HepG2 (cell line): ENCODE data around the gene MIEF1. TPM values are rescaled to one million over a fixed set of nuclear protein-coding genes. Genes with fewer than 3 reads are reported as not detected.

Experiments
- ATAC-seq: fragments of 200-7000 bp; cut with Tn5 transposase; 3 replicates; pipeline ENCODE4 v1.9.1; 2020; ENCODE audit warnings: mild to moderate bottlenecking, moderate library complexity
- BruUV-seq: library from RNA; stranded (reverse); fragments of 400-500 nt; replicated peaks from 2 replicates; lab custom pipeline; 2021; lab: Mats Ljungman, UMichigan
- CTCF ChIA-PET: fragments of 300-600 bp; formaldehyde crosslinking; extraction: SDS; loops from one replicate; lab custom pipeline; 2021; ENCODE audit warnings: low total read pairs, inconsistent platforms, low intra/inter-chr PET ratio; lab: Yijun Ruan, JAX
- POLR2A ChIA-PET: fragments of 350-600 bp; sonication (Branson Sonifier 250); formaldehyde crosslinking; loops from one replicate; lab custom pipeline; 2020; ENCODE audit warnings: antibody characterized with exemption, inconsistent platforms; lab: Yijun Ruan, JAX
- DNase-seq: peaks from one replicate; pipeline ENCODE4 v3.0.0-alpha.2; 2015; ENCODE audit warnings: low spot score
- FAIRE-seq: peaks from 3 replicates; lab custom pipeline; 2011; peaks lifted over from hg19 to GRCh38; lab: Jason Lieb, UNC
- H2AFZ ChIP-seq: one replicate; pipeline ENCODE4 v1.6.1; 2011; ENCODE audit warnings: low read length, inconsistent platforms
- H3K27ac ChIP-seq: fragments of 300-600 bp; 3 replicates; pipeline ENCODE4 v1.8.0; 2011; ENCODE audit warnings: mixed run types, mild to moderate bottlenecking, mixed read lengths, low read length, inconsistent platforms; ENCODE audit not compliant: insufficient read depth; ENCODE audit errors: extremely low read length
- H3K27me3 ChIP-seq, 2 experiments: fragments of 200-600 bp in 1 of 2; 2 replicates in 1 of 2; 3 replicates in 1 of 2; pipeline versions ENCODE4 v1.6.0 to v1.8.0; 2011; ENCODE audit warnings: low read length in 2 of 2, mild to moderate bottlenecking in 2 of 2, moderate library complexity in 2 of 2, inconsistent platforms in 1 of 2; ENCODE audit not compliant: insufficient read depth in 2 of 2, control insufficient read depth in 1 of 2
- H3K36me3 ChIP-seq, 2 experiments: fragments of 200-600 bp in 1 of 2; replicated peaks in 1 of 2; 2 replicates in 1 of 2; 3 replicates in 1 of 2; pipeline versions ENCODE4 v1.5.1 to v1.8.0; 2011; ENCODE audit warnings: low read length in 2 of 2, inconsistent platforms in 1 of 2; ENCODE audit not compliant: insufficient read depth in 2 of 2, control insufficient read depth in 1 of 2
- H3K4me1 ChIP-seq: 2 replicates; pipeline ENCODE4 v1.5.1; 2012; ENCODE audit warnings: low read length, inconsistent platforms; ENCODE audit not compliant: insufficient read depth
- H3K4me2 ChIP-seq: 2 replicates; pipeline ENCODE4 v1.6.0; 2011; ENCODE audit warnings: low read depth, low read length, inconsistent platforms
- H3K4me3 ChIP-seq, 3 experiments: fragments of 200-600 bp in 1 of 3; sonication (generic), shearing (Covaris generic) in 1 of 3; replicated peaks in 1 of 3; 2 replicates each; pipeline ENCODE4 v1.5.1; 2011 to 2016; ENCODE audit warnings: low read length in 3 of 3, inconsistent platforms in 2 of 3, low read depth in 2 of 3, mild to moderate bottlenecking in 2 of 3, control low read depth in 1 of 3, mixed read lengths in 1 of 3; ENCODE audit not compliant: insufficient read depth in 1 of 3
- H3K79me2 ChIP-seq: one replicate; pipeline ENCODE4 v1.6.1; 2011; ENCODE audit warnings: low read length, inconsistent platforms; ENCODE audit not compliant: insufficient read depth
- H3K9ac ChIP-seq: 2 replicates; pipeline ENCODE4 v1.6.0; 2011; ENCODE audit warnings: mild to moderate bottlenecking, low read depth, low read length, inconsistent platforms; ENCODE audit not compliant: insufficient read depth
- H3K9me3 ChIP-seq: 2 replicates; pipeline ENCODE4 v1.5.1; 2012; ENCODE audit warnings: mild to moderate bottlenecking, low read length
- H4K20me1 ChIP-seq: 2 replicates; pipeline ENCODE4 v1.6.0; 2011; ENCODE audit warnings: inconsistent platforms, mild to moderate bottlenecking, low read length, moderate library complexity; ENCODE audit not compliant: insufficient read depth
- ATM ChIP-seq: fragments of 450-650 bp; IDR thresholded peaks from 2 replicates; pipeline ENCODE4 v1.7.1; 2017; ENCODE audit warnings: mild to moderate bottlenecking, borderline replicate concordance
- JDP2 ChIP-seq: sonication (generic); formaldehyde crosslinking; IDR thresholded peaks from 2 replicates; pipeline ENCODE4 v1.8.1; 2022; ENCODE audit warnings: missing genetic modification reagents, borderline replicate concordance
- MXD3 ChIP-seq: IDR thresholded peaks from 2 replicates; pipeline ENCODE4 v1.6.1; 2016; ENCODE audit warnings: mild to moderate bottlenecking, missing biosample characterization, missing genetic modification reagents
- PBX2 ChIP-seq: IDR thresholded peaks from 2 replicates; pipeline ENCODE4 v1.6.1; 2016; ENCODE audit warnings: control low read depth
- RAD51 ChIP-seq: fragments of 450-650 bp; IDR thresholded peaks from 2 replicates; pipeline ENCODE4 v1.6.1; 2016; ENCODE audit warnings: borderline replicate concordance
- SIX4 ChIP-seq: sonication (generic); formaldehyde crosslinking; IDR thresholded peaks from 2 replicates; pipeline ENCODE4 v1.4.0; 2020; ENCODE audit warnings: missing genetic modification reagents
- THYN1 ChIP-seq: sonication (generic); formaldehyde crosslinking; IDR thresholded peaks from 2 replicates; pipeline ENCODE4 v1.8.1; 2023; ENCODE audit warnings: low read depth, mild to moderate bottlenecking, moderate library complexity, missing genetic modification reagents, borderline replicate concordance
- ZBTB3 ChIP-seq: sonication (generic); formaldehyde crosslinking; IDR thresholded peaks from 2 replicates; pipeline ENCODE4 v1.4.0; 2020; ENCODE audit warnings: low read depth, mild to moderate bottlenecking, moderate library complexity, missing genetic modification reagents, borderline replicate concordance
- ZNF484 ChIP-seq: sonication (generic); formaldehyde crosslinking; IDR thresholded peaks from 2 replicates; pipeline ENCODE4 v1.5.1; 2020; ENCODE audit warnings: mild to moderate bottlenecking, low read depth, missing genetic modification reagents, borderline replicate concordance
- ZNF589 ChIP-seq: sonication (generic); formaldehyde crosslinking; conservative IDR thresholded peaks from 2 replicates; pipeline ENCODE4 v1.8.0; 2022; ENCODE audit warnings: mild to moderate bottlenecking, moderate library complexity, missing genetic modification reagents
- WGBS: methylation state at CpG from one replicate; pipeline ENCODE4 v1.1.6; 2017; ENCODE audit warnings: low lambda C conversion rate; 5-methylcytosine and 5-hydroxymethylcytosine counted together
- in situ Hi-C: cut with HindIII; loops from 2 replicates; pipeline ENCODE4 v1.10.0; 2017; ENCODE audit warnings: low pct_unique_long_range_greater_than_20kb; ENCODE audit not compliant: extremely low pct_ligation_motif_present
- intact Hi-C: fragments of 100-400 bp; cut with micrococcal nuclease; formaldehyde crosslinking; loops from one replicate; pipeline ENCODE4 v1.10.0; 2022; ENCODE audit not compliant: unreplicated experiment
- polyA plus RNA-seq, 8 experiments: library from polyadenylated mRNA; depleted of rRNA in 3 of 8; stranded (reverse) in 7 of 8; unstranded in 1 of 8; fragments of >200 nt; fragmentation: Illumina TruSeq in 4 of 8; extraction: Trizol in 4 of 8; gene quantifications; 2 replicates each; pipeline versions ENCODE4 v1.2.1 to v1.2.3, GENCODE V29; 2011 to 2016; ENCODE audit warnings: low read depth in 4 of 8, missing spikeins in 1 of 8, mixed read lengths in 1 of 8; ENCODE audit not compliant: insufficient read depth in 1 of 8
- total RNA-seq, 5 experiments: library from RNA; depleted of rRNA; stranded (reverse); fragments of >200 nt; fragmentation: Illumina TruSeq; extraction: Trizol; gene quantifications; 2 replicates each; pipeline ENCODE4 v1.2.3, GENCODE V29; 2016; ENCODE audit warnings: low read depth in 1 of 5
- TF ChIP-seq, protein P1 (sequence below): sonication (generic); formaldehyde crosslinking; IDR thresholded peaks from 2 replicates; pipeline ENCODE4 v1.5.0; 2020; ENCODE audit warnings: mild to moderate bottlenecking, missing genetic modification reagents, borderline replicate concordance

Gene MIEF1
- total and polyA plus RNA-seq, 2 of the 13 experiments (the other 11 are each of a cell fraction or from before 2014, with no cell fraction given), result 21.7 to 34.8 TPM

GRCh38 chr22:39503630-39504029 lies 1.5 kb downstream of the MIEF1 start:
- CTCF ChIA-PET, result no interaction called here
- in situ Hi-C loops (no loop called here), intact Hi-C loops (loop anchor here (2.0 kb wide), 1 partner anchor 17 kb away; the partner anchor contains the start of gene ATF4)
- H3K27ac ChIP-seq, result peak overlapping the region; percentile 94
- peaks cover 10% of the 10 kb centered on the region for H4K20me1 ChIP-seq
- no peak for ATAC-seq
- BruUV-seq, result no TSS peak
- TF ChIP-seq, protein P1, sequence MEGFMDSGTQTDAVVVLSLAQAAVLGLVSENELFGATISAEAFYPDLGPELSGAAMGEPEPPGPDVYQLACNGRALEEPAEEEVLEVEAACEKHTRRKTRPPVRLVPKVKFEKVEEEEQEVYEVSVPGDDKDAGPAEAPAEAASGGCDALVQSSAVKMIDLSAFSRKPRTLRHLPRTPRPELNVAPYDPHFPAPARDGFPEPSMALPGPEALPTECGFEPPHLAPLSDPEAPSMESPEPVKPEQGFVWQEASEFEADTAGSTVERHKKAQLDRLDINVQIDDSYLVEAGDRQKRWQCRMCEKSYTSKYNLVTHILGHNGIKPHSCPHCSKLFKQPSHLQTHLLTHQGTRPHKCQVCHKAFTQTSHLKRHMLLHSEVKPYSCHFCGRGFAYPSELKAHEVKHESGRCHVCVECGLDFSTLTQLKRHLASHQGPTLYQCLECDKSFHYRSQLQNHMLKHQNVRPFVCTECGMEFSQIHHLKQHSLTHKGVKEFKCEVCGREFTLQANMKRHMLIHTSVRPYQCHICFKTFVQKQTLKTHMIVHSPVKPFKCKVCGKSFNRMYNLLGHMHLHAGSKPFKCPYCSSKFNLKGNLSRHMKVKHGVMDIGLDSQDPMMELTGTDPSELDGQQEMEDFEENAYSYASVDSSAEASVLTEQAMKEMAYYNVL (CRISPR knock-in tag), result no peak
- 0 out of 2 replicates have a peak, but pooled peaks have one; percentile 24 for TF ChIP-seq ZNF589 (CRISPR knock-in tag)
- TF ChIP-seq, all 625 proteins: peak for 1
- DNase-seq (no peak), FAIRE-seq (no peak)
- Histone ChIP-seq H3K4me3 (peak overlapping the region; percentile 80 to 93 (median 91)), H3K9me3 (no peaks in the 10 kb centered on the region), H3K27me3 (no peaks in the 10 kb centered on the region), H3K36me3 (peaks cover 13 to 45% of the 10 kb centered on the region in 2 experiments), H3K4me2 (peak overlapping the region; percentile 89), H3K4me1 (peaks cover 62% of the 10 kb centered on the region), H2AFZ (no peak overlapping the region), H3K9ac (peak overlapping the region; percentile 87), H3K79me2 (peaks cover 58% of the 10 kb centered on the region)
- 69% methylated on average over 6 of the region's 6 CpGs for WGBS
- POLR2A ChIA-PET, result interaction anchor here (1.1 to 9.1 kb wide), 6 partner anchors 11 to 541 kb away, joined by 3 to 167 read pairs (median 28); partner anchors contain the start of genes ATF4 and RPS19BP1

DNA sequence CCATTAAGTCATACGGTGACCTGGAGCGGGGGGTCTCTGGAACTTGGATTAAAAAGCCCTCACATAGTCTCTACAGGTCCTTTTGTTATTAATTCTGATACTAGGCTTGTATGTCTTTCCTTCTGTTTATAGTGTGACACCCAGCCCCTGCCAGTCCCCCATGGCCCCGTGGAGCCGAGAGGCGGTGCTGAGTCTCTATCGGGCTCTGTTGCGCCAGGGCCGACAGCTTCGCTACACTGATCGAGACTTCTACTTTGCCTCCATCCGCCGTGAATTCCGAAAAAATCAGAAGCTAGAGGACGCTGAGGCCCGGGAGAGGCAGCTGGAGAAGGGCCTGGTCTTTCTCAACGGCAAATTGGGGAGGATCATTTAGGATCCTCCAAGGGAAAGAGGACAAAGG lies 2.0 kb downstream of the MIEF1 start:
- ChIA-PET POLR2A (interaction anchor here (1.1 to 9.1 kb wide), 6 partner anchors 10 to 540 kb away, joined by 3 to 167 read pairs (median 28); partner anchors contain the start of genes ATF4 and RPS19BP1), CTCF (no interaction called here)
- H3K4me3 ChIP-seq, result peak overlapping the region in 1 of 3 experiments; percentile 80; a peak in 1 of 6 replicates
- FAIRE-seq (no peak), DNase-seq (no peak), ATAC-seq (no peak)
- H3K79me2 ChIP-seq, result peaks cover 61% of the 10 kb centered on the region
- no peaks in the 10 kb centered on the region for H3K9me3 ChIP-seq
- H3K4me2 ChIP-seq, result peak overlapping the region; percentile 89
- peaks cover 13 to 48% of the 10 kb centered on the region in 2 experiments for H3K36me3 ChIP-seq
- no peak overlapping the region for H3K27ac ChIP-seq
- peaks cover 58% of the 10 kb centered on the region for H3K4me1 ChIP-seq
- 96% methylated on average over 16 of the region's 16 CpGs for WGBS
- H3K9ac ChIP-seq, result no peak overlapping the region; the same call in 1 of the 2 replicates
- no peaks in the 10 kb centered on the region for H3K27me3 ChIP-seq
- BruUV-seq, result no TSS peak
- TF ChIP-seq SIX4 (no peak), ATM (no peak), MXD3 (CRISPR knock-in tag) (no peak), THYN1 (CRISPR knock-in tag) (no peak), PBX2 (CRISPR knock-in tag) (no peak), ZBTB3 (CRISPR knock-in tag) (no peak), JDP2 (CRISPR knock-in tag) (no peak), ZNF484 (CRISPR knock-in tag) (no peak), RAD51 (no peak)
- peaks cover 10% of the 10 kb centered on the region for H4K20me1 ChIP-seq
- no peak overlapping the region for H2AFZ ChIP-seq
- in situ Hi-C loops (no loop called here), intact Hi-C loops (no loop called here)
